GM18505 (cell line): ENCODE measurements around the gene SLC35E2B.
"Not testable (repeated sequence)": the region's sequence is repeated elsewhere in the genome, so short reads cannot be mapped to it uniquely, and the experiment has no call there.

ENCODE experiments used
- ATAC-seq: cut with Tn5 transposase; IDR thresholded peaks from one replicate; pipeline ENCODE4 v1.9.1; 2021; ENCODE audit not compliant: unreplicated experiment
- POLR2A ChIP-seq: IDR thresholded peaks from 4 replicates; pipeline ENCODE4 v1.6.1; 2011; ENCODE audit warnings: borderline replicate concordance; ENCODE audit not compliant: insufficient read depth, insufficient read length; ENCODE audit errors: extremely low read depth

SLC35E2B gene

DNA sequence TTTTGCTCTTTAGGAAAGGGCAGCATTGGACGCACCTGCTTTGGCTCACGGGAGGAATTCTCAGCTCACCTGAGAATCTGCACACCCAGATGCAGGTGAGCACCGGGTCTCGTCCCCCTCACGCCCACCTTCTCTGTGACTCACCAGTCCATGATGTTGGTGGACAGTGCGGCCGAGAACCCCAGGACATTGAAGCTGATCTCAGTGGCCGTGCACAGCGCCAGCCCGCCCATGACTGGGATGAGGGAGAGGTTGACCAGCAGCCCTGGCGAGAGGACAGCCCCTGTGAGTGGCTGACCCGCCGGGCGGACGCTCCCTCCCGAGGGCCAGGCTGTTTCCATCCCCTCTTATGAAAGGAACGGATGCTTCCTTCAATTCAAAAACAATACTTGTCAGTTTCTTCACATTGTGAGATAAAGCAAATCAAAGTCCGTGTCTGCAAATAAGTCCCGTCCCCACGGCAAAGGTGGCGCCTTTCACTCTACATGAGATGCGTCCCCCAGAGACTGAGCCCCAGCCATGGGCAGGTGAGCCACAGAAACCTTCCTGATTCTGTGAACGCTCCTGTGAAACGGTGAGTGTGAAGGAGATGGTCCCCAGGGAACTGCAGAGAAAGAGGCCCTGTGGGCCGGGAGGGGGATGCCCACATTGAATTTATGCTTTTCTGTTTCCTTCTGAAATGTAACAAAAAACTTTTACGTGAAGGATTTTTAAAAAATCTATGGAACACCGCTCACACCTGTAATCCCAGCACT lies 21.1 kb downstream of the SLC35E2B start:
- ATAC-seq = no peak
- no peak for TF ChIP-seq POLR2A

DNA sequence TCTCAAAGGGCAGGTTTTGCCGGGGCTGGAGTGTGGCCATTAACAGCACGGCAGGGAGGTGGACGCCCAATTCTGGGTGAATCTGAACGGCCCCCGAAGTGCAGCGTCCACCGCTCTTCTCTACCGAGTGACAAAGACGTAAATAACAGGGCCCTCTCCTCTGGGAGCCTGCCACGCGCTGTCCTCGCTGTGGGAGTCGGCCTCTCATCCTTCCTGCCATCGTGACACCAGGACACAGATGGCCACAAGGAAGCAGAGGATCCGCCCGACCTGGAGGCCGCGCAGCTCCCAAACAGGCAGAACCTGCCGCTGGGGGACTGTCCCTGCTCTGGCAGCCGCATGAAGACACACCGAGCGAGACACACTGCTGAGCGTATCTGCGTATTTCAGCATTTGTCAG lies 21.7 kb downstream of the SLC35E2B start:
- no peak for ATAC-seq
- TF ChIP-seq POLR2A = no peak

DNA sequence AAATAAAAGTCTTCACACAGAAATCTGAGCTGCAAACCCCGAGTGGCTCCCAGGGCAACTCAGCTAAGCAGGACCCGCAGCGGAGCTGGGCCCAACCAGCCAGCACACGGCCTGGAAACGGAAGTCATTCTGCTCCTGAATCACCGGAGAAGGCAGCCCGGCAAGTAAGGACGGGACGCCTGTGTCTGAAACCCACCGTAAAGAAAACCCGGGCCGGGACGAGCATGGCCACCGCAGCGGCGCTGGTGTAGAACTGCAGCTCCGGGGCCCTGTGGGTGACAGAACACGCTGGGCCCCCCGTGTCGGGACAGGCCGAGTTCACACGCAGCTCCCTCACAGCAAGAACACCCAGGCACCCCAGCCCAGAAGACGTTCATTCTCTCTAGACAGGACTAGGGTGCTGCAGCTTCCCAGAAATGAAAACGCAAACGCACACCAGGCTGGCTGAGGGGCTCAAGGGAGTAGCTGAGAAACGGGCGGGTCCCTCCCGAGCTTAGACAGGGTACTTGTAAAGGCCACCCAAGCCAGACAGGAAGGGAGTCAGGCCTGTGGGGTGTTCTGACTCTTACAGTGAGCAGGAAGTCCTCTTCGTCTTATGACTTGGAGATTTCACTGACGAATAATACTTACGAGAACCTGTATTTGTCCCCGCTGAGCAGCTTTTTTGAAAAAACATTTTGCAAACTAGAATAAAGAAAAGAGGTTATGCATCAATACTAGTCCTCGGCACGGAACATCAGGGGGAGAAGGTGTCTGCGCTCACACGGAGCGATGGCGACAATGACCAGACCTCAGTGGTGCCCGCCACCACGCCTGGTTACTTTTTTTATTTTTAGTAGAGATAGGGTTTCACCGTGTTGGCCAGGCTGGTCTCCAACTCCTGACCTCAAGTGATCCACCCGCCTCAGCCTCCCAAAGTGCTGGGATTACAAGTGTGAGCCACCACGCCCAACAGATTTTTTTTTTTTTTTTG lies 22.8 kb downstream of the SLC35E2B start:
- TF ChIP-seq POLR2A = no peak
- ATAC-seq = no peak

DNA sequence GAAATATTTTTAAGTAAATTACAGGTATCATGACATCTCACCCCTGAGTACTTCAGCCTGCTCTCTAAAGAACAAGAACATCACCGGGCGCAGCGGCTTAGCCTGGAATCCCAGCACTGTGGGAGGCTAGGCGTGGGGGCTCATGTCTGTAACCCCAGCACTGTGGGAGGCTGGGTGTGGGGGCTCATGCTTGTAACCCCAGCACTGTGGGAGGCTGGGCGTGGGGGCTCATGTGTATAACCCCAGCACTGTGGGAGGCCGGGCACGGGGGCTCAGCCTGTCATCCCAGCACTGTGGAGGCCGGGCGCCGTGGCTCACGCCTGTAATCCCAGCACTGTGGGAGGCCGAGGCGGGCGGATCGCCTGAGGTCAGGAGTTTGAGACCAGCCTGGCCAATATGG lies 26.1 kb downstream of the SLC35E2B start:
- TF ChIP-seq POLR2A = no peak
- no peak for ATAC-seq

DNA sequence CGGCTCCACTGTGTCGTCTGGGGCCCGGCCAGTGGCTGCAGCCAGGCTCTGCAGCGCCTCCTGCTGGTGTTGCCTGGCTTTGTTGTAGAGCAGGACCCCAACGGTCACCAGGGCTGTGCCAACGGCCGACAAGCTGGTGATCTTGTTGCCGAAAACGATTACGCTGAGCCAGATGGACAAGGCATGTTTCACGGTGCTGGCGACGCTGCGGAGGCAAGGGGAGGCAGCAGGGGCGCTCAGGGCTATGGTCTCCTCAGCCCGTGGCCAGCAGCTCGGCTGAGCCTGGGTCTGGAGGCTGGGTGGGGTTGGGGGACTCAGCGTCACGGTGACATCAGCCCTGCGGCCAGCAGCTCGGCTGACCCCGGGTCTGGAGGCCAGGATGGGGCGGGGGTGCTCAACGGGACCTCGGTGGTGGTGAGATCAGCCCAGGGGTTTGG lies 26.8 kb downstream of the SLC35E2B start:
- TF ChIP-seq POLR2A = no peak
- no peak for ATAC-seq

DNA sequence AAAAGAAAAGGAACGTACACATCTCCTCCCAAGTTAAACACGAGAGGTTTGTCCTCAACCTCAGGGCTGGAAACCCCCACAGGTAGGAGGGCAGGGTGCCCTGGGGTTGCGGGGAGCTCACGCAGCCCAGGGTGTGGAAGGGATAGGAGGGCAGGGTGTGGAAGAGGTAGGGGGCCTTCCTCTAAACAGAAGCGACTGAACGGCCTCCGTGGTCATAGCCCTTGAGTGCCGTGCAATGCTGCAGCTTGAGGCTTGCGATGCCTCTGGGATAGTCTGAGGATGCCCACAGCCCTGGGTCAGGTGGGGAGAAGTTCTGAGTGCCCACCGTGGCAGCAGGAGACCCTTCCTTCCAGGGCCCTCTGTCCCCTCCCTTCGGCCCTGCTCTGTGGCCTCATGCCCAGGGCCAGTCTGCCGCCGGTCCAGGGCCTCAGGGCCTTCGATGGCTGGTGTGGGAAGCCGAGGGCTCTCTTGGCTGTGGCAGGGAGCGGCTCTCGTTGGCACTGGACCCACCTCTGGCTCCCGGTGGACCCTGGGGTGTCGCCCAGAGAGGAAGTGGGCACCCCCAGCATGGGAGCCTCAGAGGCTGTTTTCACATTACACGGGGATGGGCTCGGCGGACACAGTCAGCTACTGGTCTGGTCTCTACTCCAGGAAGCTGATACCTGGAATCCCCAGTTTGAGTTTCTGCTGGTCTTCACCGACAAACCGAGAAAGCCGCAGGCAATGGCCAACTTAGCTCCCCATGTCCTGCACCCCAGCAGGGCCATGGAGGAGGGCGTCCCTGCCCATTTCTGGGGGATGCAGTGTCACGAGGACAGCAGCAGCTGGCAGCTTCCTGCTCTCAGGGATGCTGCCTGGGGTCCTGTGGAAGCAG lies 27.4 kb downstream of the SLC35E2B start:
- no peak for ATAC-seq
- no peak for TF ChIP-seq POLR2A

DNA sequence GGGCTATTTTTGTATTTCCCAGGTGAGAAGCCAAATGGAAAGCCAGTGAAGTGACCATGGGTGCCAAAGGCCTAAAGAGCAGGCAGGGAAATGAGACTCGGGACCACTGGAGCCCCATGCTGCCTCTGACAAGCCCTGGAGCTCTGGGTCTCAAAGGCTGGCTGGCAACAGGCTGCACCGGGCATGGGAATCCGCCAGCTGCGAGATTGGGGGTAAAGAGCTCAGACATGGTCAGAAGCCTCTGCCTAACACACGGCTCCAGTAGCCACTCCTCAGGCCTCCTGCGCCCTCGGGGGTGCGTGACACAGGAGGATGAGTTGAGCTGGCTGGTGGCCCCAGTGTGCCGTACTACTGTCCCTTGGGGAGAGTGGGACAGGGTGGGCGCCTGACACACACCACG lies 28.3 kb downstream of the SLC35E2B start:
- ATAC-seq = not testable (repeated sequence)

DNA sequence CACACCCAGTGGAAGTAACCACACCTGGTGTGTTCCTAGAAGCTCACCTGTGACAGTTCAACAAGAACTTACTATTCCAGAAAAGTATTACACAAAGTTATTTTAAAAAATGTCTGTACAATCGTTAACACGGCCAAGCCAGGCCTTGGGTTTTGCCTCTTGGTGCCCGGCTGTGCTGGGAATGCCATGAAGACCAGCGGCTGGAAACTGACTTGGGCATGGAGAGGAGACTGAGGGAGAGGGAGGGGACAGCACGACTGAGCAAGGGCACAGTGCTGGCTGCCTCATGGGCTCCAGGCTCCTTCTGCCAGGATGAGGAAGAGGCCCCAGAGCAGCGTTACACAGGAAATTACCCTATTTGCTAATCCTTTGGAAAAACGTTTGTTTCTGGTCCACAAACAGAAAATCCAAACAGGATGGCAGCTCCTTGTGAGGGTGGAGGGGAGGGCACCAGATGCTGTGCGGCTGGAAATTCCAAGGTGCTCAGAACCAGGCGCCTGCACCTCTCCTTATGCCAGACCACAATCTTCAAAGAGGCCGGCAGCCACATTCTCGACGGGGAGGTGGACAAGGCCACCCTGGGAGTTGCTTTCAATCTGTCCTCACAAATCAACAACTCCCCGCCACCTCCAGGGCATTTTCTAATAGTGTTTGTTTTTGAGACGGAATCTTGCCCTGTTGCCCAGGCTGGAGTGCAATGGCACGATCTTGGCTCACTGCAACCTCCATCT lies 29.6 kb downstream of the SLC35E2B start:
- not testable (repeated sequence) for ATAC-seq

DNA sequence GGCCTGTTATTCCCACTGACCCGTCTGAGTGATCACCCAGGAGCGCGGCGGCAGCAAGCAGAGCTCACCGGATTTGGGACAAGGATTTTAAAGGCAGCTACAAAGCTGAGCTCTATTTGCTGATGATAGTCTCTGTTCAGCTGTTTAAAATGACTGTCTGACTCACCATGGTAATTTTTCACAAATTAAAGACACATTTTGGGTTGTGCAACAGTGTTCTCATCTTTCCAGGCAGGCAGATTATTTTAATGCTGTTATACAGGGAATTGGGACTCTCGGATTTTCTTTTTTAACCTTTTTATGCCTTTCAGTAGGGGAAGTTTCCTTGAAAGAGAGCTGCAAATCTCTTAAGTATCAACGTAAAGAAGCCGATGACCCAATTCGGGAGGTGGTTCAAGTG lies 30.2 kb downstream of the SLC35E2B start:
- ATAC-seq = not testable (repeated sequence)

DNA sequence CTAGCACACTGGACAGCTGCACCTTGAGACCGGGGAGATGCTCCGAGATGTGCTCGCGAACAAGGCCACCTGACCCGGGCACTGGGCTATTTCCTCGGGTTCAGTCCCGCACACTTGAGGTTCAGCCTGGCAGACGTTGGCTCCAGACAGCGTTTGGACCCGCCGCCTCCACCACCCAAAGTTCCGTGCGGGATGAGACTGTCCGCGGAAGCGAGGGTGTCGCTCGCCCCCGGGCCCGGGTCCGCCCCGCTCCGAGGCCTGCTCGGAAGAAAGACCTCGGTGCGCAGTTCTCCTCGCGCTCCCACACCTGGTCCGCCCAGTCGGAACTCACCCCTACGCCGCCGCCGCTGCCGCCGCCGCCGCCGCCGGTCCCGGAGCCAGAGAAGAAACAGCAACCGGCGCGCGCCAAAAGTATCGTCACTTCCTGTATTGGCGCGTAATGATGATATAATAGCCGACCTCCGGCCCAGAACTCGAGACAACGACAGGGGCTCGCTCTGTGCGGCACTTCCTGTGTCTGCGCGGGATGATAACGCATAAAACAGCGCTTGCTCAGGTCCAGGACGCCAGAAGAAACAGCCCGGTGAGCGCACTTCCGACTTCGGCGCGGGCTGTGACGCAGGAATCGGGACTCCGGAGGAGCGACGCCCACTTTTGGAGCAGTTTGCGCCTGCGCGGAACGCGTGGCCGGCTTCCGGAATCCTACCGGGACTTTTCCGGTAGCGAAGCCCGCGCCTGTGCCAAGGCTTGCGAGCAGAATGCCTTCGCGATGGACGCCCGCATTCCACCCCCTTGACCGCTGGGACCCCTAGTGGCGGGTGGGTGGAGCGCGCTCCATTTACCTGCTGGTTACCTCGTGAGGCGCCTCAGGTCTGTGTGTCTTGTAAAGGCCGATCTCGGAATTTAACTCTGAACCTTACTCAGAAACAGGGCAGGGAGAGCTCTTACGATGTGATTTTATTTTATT lies 33.7 kb downstream of the SLC35E2B start, which contains the start of gene CDK11B:
Gene CDK11B (minus strand): TSS at position 422 of the 967 bp plus-strand sequence. CDS start 1,519 bp downstream, outside the sequence.
- ATAC-seq = peak; percentile 82
- TF ChIP-seq POLR2A = peak; percentile 26

DNA sequence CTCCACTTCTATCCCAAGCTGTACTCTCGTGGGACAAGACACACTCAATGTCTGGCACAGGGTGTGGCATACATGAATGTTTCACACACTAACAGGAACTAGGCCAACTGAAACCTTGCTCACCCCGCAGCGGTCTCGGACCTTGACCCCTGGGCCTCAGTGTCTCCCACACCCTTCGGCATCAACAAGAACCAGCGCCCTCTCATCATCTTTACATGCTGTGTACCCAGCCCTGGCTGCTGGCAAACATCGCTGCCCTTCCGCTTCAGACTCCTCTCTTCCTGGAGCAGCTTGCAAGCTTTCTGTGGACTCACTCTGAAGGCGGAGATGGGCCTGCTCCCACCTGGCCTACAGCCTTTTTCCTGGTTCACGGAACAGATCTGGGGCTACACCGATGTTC lies 44.3 kb downstream of the SLC35E2B start:
- ATAC-seq = not testable (repeated sequence)

DNA sequence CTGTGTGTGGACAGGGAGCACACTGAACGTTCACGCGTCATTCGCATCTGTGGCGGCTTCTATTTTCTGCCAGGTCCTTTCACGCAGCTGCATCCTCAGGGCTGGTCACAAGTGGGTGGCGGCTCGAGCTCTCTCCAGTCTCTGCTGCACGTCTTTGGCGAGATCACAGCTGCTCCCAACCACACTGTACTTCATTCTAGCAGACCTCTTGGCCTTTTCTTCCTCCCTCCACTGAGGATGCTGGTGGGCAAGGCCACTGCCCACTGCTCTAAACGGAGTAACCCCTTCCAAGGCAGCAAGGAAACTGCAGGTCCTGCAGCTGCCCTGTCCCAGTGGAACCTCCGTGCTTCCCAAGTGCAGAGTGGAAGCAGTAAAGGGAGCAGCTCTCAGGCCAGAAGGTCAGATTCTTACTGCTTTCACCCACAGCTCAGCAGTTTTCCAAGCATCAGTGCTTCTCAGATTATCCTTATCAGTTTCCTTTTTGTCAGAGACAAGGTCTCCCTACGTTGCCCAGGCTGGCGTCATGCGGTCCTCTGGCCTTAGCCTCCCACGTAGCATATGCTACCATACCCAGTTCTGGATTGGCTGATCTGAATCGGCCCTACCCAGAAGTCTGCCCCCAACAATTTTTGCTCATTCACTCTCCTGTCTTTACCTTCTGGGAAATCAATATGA lies 44.9 kb downstream of the SLC35E2B start:
- not testable (repeated sequence) for ATAC-seq

DNA sequence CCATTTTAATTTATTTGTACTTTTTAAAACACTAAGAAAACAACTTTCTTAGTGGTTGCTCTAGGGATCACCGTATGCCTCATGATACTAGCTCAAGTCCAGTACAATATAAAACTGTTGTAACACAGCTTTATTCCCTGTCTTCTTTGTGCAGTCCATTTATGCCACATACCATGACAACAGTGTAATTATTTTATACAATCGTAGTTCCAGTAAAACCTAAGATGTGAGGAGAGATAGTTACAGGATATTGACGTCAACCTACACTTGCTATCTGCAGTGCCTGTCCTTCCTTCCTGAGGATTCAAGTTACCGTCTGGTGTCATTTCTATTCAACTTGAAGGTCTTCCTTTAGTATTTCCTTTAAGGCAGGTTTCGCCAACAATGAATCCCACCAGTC lies 46.3 kb downstream of the SLC35E2B start:
- ATAC-seq = not testable (repeated sequence)

DNA sequence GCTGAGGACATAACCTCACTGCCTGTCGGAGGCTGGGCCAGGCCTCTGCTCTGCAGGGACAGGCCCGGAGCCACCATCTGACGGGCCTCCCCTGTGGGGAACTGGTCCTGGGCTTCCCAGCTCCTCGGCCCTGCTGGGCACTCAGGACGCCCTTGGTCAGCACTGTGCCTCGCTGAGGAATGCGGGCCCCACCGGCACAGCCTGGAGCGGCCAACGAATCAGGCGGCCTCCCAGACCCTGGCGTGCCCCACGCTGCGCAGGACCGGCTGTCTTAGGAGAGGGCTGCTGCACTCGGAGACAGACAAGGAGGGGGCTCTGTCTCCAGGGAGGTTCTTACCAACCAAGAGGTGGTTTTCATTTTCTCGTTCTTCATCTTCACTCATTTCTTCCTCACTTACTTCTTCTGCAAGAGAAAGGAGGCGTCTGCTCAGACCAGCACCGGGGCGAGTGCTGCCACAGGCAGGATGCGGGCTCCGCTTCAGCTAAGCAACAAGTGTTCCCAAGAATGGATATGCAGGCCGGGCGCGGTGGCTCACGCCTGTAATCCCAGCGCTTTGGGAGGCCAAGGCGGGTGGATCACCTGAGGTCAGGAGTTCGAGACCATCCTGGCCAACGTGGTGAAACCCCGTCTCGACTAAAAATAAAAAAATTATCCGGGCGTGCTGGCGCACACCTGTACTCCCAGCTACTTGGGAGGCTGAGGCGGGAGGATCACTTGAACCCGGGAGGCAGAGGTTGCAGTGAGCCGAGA lies 51.7 kb downstream of the SLC35E2B start:
- not testable (repeated sequence) for ATAC-seq

DNA sequence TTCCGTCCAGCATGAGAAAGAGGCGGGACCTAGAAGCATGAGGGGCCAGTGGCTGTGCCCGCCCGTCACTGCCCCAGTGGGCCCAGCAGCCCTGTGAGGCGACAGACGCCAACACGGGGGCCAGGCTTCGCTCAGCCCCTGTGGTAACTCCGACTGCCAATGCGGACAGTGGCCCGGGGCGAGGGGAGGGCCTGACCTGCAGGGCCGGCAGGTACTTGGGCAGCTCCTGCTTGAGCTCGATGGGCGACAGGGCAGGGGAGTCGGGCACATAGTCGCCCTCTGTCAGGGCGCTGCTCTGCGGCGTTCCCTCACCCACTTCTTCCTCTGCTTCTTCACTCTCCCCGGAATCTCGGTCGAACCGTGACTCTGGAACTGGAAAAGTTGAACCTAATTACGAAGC lies 52.5 kb downstream of the SLC35E2B start:
- ATAC-seq = not testable (repeated sequence)

DNA sequence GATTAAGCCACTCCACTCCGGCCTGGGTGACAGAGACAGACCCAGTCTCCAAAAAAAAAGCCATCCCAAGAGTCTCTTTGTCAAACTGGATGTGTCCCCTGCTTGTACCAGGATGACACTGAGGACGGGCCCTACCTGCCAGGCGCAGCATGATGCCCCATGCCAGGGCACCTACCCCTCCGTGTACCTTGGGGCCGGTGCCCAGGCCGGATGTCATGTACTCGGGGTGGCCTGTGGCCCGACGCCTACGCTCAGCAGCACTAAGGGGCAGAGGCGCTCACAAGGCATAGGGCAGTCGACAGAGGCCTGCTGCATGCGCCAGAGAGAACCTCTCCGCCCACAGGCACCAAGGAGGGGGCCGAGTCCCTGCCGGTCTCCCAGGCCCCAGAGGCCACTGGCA lies 53.2 kb downstream of the SLC35E2B start:
- ATAC-seq = not testable (repeated sequence)
